DND-41 (cell line): ENCODE measurements around the gene GTPBP4.

Experiments used
- ATAC-seq: fragments of 200-7000 bp; cut with Tn5 transposase; 3 replicates; pipeline ENCODE4 v1.9.1; 2021; ENCODE audit warnings: low read depth; ENCODE audit not compliant: insufficient read depth
- DNase-seq: peaks from one replicate; pipeline ENCODE4 v3.0.0-alpha.2; 2020
- H2AFZ ChIP-seq: 2 replicates; pipeline ENCODE4 v1.6.0; 2012; ENCODE audit warnings: low read depth, low read length
- H3K27ac ChIP-seq: 2 replicates; pipeline ENCODE4 v1.5.1; 2012; ENCODE audit warnings: low read length, inconsistent platforms
- H3K27me3 ChIP-seq: fragments of 200-600 bp; sonication (generic); 2 replicates; pipeline ENCODE4 v1.6.0; 2012; ENCODE audit warnings: low read length, mild to moderate bottlenecking, inconsistent platforms; ENCODE audit not compliant: insufficient read depth, poor library complexity
- H3K36me3 ChIP-seq: 2 replicates; pipeline ENCODE4 v1.5.1; 2012; ENCODE audit warnings: low read length, inconsistent platforms; ENCODE audit not compliant: insufficient read depth
- H3K4me1 ChIP-seq: 2 replicates; pipeline ENCODE4 v1.5.1; 2012; ENCODE audit warnings: mild to moderate bottlenecking, low read length; ENCODE audit not compliant: insufficient read depth
- H3K4me2 ChIP-seq: 2 replicates; pipeline ENCODE4 v1.6.0; 2012; ENCODE audit warnings: mild to moderate bottlenecking, moderate library complexity, low read length, inconsistent platforms; ENCODE audit not compliant: insufficient read depth
- H3K4me3 ChIP-seq, 2 experiments: fragments of 200-600 bp in 1 of 2; shearing (Covaris generic) in 1 of 2; 2 replicates each; pipeline ENCODE4 v1.5.1; 2012 to 2016; ENCODE audit warnings: inconsistent platforms in 2 of 2, low read length in 2 of 2, mild to moderate bottlenecking in 2 of 2, low read depth in 1 of 2, moderate library complexity in 1 of 2
- H3K79me2 ChIP-seq: 2 replicates; pipeline ENCODE4 v1.6.0; 2012; ENCODE audit warnings: low read length, inconsistent platforms; ENCODE audit not compliant: insufficient read depth
- H3K9ac ChIP-seq: 2 replicates; pipeline ENCODE4 v1.6.0; 2012; ENCODE audit warnings: low read depth, mild to moderate bottlenecking, inconsistent platforms, low read length, moderate library complexity
- H3K9me3 ChIP-seq: 2 replicates; pipeline ENCODE4 v1.5.1; 2012; ENCODE audit warnings: low read length, moderate library complexity, mild to moderate bottlenecking, inconsistent platforms; ENCODE audit not compliant: insufficient read depth, severe bottlenecking
- H4K20me1 ChIP-seq: 2 replicates; pipeline ENCODE4 v1.6.0; 2012; ENCODE audit warnings: low read length; ENCODE audit not compliant: insufficient read depth
- EZH2 ChIP-seq: IDR thresholded peaks from 3 replicates; pipeline ENCODE4 v1.6.1; 2012; ENCODE audit warnings: borderline replicate concordance, low read depth, mild to moderate bottlenecking, moderate library complexity, low read length, inconsistent platforms; ENCODE audit not compliant: severe bottlenecking
- TF ChIP-seq, protein P1 (sequence below): IDR thresholded peaks from 2 replicates; pipeline ENCODE4 v1.5.1; 2012; ENCODE audit warnings: borderline replicate concordance, low read length, moderate library complexity, mild to moderate bottlenecking; ENCODE audit not compliant: poor library complexity, severe bottlenecking; ENCODE audit errors: extremely low read depth

The GTPBP4 gene

GRCh38 chr10:971613-972012, 16.6 kb upstream of the GTPBP4 start:
- no peak overlapping the region for H3K27ac ChIP-seq

GRCh38 chr10:972763-973162, 15.5 kb upstream of the GTPBP4 start:
- ATAC-seq (no peak), DNase-seq (no peak)
- Histone ChIP-seq H3K79me2 (no peaks in the 10 kb centered on the region), H3K36me3 (no peaks in the 10 kb centered on the region), H3K4me3 (no peak overlapping the region), H3K4me1 (no peaks in the 10 kb centered on the region), H3K4me2 (no peak overlapping the region), H3K9ac (no peak overlapping the region), H2AFZ (no peak overlapping the region), H3K27ac (no peak overlapping the region), H3K27me3 (no peaks in the 10 kb centered on the region), H3K9me3 (no peaks in the 10 kb centered on the region), H4K20me1 (no peaks in the 10 kb centered on the region)
- TF ChIP-seq EZH2: no peak
- TF ChIP-seq, protein P1, sequence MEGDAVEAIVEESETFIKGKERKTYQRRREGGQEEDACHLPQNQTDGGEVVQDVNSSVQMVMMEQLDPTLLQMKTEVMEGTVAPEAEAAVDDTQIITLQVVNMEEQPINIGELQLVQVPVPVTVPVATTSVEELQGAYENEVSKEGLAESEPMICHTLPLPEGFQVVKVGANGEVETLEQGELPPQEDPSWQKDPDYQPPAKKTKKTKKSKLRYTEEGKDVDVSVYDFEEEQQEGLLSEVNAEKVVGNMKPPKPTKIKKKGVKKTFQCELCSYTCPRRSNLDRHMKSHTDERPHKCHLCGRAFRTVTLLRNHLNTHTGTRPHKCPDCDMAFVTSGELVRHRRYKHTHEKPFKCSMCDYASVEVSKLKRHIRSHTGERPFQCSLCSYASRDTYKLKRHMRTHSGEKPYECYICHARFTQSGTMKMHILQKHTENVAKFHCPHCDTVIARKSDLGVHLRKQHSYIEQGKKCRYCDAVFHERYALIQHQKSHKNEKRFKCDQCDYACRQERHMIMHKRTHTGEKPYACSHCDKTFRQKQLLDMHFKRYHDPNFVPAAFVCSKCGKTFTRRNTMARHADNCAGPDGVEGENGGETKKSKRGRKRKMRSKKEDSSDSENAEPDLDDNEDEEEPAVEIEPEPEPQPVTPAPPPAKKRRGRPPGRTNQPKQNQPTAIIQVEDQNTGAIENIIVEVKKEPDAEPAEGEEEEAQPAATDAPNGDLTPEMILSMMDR: no peak

More at GRCh38 chr10:971613-972012, 16.6 kb upstream of the GTPBP4 start:
- DNase-seq (no peak), ATAC-seq (no peak)
- H3K4me1 ChIP-seq: no peaks in the 10 kb centered on the region
- TF ChIP-seq EZH2: no peak
- TF ChIP-seq, protein P1: no peak
- H2AFZ ChIP-seq: no peak overlapping the region
- no peaks in the 10 kb centered on the region for H3K27me3 ChIP-seq
- no peak overlapping the region for H3K4me3 ChIP-seq
- H3K4me2 ChIP-seq: no peak overlapping the region
- no peaks in the 10 kb centered on the region for H3K9me3 ChIP-seq
- H3K36me3 ChIP-seq: no peaks in the 10 kb centered on the region
- no peak overlapping the region for H3K9ac ChIP-seq
- no peaks in the 10 kb centered on the region for H4K20me1 ChIP-seq
- H3K79me2 ChIP-seq: no peaks in the 10 kb centered on the region

DNA sequence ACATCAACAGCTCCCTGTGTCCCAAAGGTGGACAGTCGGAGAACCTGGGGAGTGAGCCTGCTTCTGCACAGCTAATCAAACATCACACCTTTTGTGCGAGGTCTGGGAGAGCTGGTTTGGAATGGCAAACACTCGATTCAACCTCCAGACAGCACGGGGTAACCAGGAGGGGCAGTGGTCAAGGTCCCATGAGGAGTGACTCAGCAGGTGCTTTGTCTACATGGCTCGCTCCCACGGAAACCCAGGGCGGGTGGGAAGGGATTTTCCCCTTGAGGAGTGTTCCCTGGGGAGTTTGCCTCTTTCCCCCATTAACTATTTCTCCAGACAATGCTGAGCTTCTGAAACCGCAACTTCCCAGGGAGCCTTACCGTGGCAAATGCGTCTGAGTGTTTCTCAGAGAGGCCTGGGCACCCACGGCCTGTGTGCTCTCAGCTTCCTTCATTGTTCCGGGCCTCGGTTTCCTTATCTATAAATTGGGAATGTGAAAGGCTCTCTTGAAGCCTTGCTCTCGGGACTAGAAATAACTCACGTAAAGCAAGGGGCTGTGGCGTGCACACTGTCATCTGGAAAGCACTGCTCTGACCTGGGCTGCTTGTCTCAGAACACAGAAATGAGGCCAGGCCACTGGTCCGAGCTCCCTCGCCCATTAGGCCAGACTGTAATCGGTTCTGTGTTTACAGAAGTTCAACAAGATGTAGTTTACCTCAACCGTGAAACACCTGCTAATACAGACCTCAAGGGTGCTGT, 14.0 kb upstream of the GTPBP4 start:
- no peaks in the 10 kb centered on the region for H3K4me1 ChIP-seq
- no peaks in the 10 kb centered on the region for H3K27me3 ChIP-seq
- no peaks in the 10 kb centered on the region for H4K20me1 ChIP-seq
- H3K4me2 ChIP-seq: no peak overlapping the region
- no peaks in the 10 kb centered on the region for H3K36me3 ChIP-seq
- H3K27ac ChIP-seq: no peak overlapping the region
- TF ChIP-seq EZH2: no peak
- TF ChIP-seq, protein P1: no peak
- no peak overlapping the region for H3K4me3 ChIP-seq
- H3K79me2 ChIP-seq: no peaks in the 10 kb centered on the region
- no peak overlapping the region for H2AFZ ChIP-seq
- peaks cover 6% of the 10 kb centered on the region for H3K9me3 ChIP-seq
- DNase-seq (no peak), ATAC-seq (no peak)
- no peak overlapping the region for H3K9ac ChIP-seq

DNA sequence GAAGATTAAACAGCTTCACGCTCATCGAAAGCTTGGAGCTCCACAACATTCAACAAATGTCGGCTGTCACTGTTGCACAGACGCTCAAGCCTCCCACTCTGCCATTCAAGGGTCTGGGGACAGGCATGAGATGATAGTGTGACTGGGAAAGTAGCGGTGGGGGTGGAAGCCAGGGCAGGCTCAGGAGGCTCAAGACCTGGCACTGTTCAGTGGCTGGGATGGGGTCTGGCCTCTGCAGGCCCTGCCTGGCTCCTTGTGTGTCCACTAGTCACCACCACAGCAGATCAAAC, 13.5 kb upstream of the GTPBP4 start:
- TF ChIP-seq EZH2: no peak
- TF ChIP-seq, protein P1: no peak
- no peak overlapping the region for H3K4me2 ChIP-seq

More for the DNA sequence above, 13.5 kb upstream of the GTPBP4 start:
- Histone ChIP-seq H3K36me3 (no peaks in the 10 kb centered on the region), H2AFZ (no peak overlapping the region), H3K4me3 (no peak overlapping the region), H3K27ac (no peak overlapping the region), H3K27me3 (no peaks in the 10 kb centered on the region), H3K4me1 (no peaks in the 10 kb centered on the region), H4K20me1 (no peaks in the 10 kb centered on the region), H3K9ac (no peak overlapping the region), H3K9me3 (peaks cover 9% of the 10 kb centered on the region), H3K79me2 (no peaks in the 10 kb centered on the region)
- ATAC-seq: no peak
- DNase-seq: no peak
